ENCODE results near the gene PCDHA11. TPM values are rescaled to one million over a fixed set of nuclear protein-coding genes. Genes with fewer than 3 reads are reported as not detected.
"Not testable (repeated sequence)": the region's sequence is repeated elsewhere in the genome, so short reads cannot be mapped to it uniquely, and the experiment has no call there.

The PCDHA11 gene
- polyA plus RNA-seq, 1 experiment, result not detected

GRCh38 chr5:140835622-140836510 is 32.9 kb upstream of the PCDHA11 start:
- DNase-seq (ENCODE audit: low read depth, low spot score), result no peak
- H3K27me3 ChIP-seq (ENCODE audit: control insufficient read depth, insufficient read depth, low read length), result no peaks in the 10 kb centered on the region
- CTCF ChIA-PET, result no interaction called here
- H3K27ac ChIP-seq (ENCODE audit: low read depth, low read length), result no peak overlapping the region
- TF ChIP-seq CTCF (IDR thresholded peaks at IDR 0.05; ENCODE audit: low read depth, low read length), result no peak
- no peak overlapping the region for H3K4me3 ChIP-seq (ENCODE audit: low read depth, low read length)
- POLR2A ChIA-PET, result no interaction called here
- peaks cover 29% of the 10 kb centered on the region for H3K9me3 ChIP-seq (ENCODE audit: control insufficient read depth, insufficient read depth, low read length)

GRCh38 chr5:140840978-140841962 is 27.5 kb upstream of the PCDHA11 start, which contains the start of gene PCDHA8:
Gene PCDHA8, plus strand, starts transcription at chr5:140841187. Its CDS starts 135 bp downstream, at chr5:140841322.
- no peaks in the 10 kb centered on the region for H3K27me3 ChIP-seq (ENCODE audit: control insufficient read depth, insufficient read depth, low read length)
- ChIA-PET POLR2A (no interaction called here), CTCF (no interaction called here)
- no peak within 1 kb of the TSS for H3K4me3 ChIP-seq (ENCODE audit: low read depth, low read length)
- no peak for TF ChIP-seq CTCF (IDR thresholded peaks at IDR 0.05; ENCODE audit: low read depth, low read length)
- no peak within 1 kb of the TSS for H3K27ac ChIP-seq (ENCODE audit: low read depth, low read length)
- no peak for DNase-seq (ENCODE audit: low read depth, low spot score)
- peaks cover 36% of the 10 kb centered on the region for H3K9me3 ChIP-seq (ENCODE audit: control insufficient read depth, insufficient read depth, low read length)

- peaks cover 28% of the 10 kb centered on the region for H3K9me3 ChIP-seq (ENCODE audit: control insufficient read depth, insufficient read depth, low read length)
- ChIA-PET CTCF (no interaction called here), POLR2A (no interaction called here)
- H3K4me3 ChIP-seq (ENCODE audit: low read depth, low read length), result no peak overlapping the region
- TF ChIP-seq CTCF (IDR thresholded peaks at IDR 0.05; ENCODE audit: low read depth, low read length), result no peak
- H3K27me3 ChIP-seq (ENCODE audit: control insufficient read depth, insufficient read depth, low read length), result no peaks in the 10 kb centered on the region
- H3K27ac ChIP-seq (ENCODE audit: low read depth, low read length), result no peak overlapping the region
- no peak for DNase-seq (ENCODE audit: low read depth, low spot score)
These were observed 25.7 kb upstream of the PCDHA11 start for GRCh38 chr5:140842798-140843733.

- peaks cover 25% of the 10 kb centered on the region for H3K9me3 ChIP-seq (ENCODE audit: control insufficient read depth, insufficient read depth, low read length)
- POLR2A ChIA-PET; H3K27me3 ChIP-seq (ENCODE audit: control insufficient read depth, insufficient read depth, low read length); H3K27ac ChIP-seq (ENCODE audit: low read depth, low read length); DNase-seq (ENCODE audit: low read depth, low spot score); CTCF ChIA-PET; H3K4me3 ChIP-seq (ENCODE audit: low read depth, low read length): not testable (repeated sequence)
These were observed 20.3 kb upstream of the PCDHA11 start, which contains the start of gene PCDHA9 for GRCh38 chr5:140848139-140849102. Gene PCDHA9, plus strand, starts transcription at chr5:140848382. Its CDS starts 114 bp downstream, at chr5:140848496.

- H3K9me3 ChIP-seq (ENCODE audit: control insufficient read depth, insufficient read depth, low read length), result peaks cover 26% of the 10 kb centered on the region
- CTCF ChIA-PET, result not testable (repeated sequence)
These were observed 18.7 kb upstream of the PCDHA11 start for GRCh38 chr5:140849831-140850634.

More at GRCh38 chr5:140849831-140850634, 18.7 kb upstream of the PCDHA11 start:
- POLR2A ChIA-PET; H3K27ac ChIP-seq (ENCODE audit: low read depth, low read length); DNase-seq (ENCODE audit: low read depth, low spot score); H3K27me3 ChIP-seq (ENCODE audit: control insufficient read depth, insufficient read depth, low read length); H3K4me3 ChIP-seq (ENCODE audit: low read depth, low read length): not testable (repeated sequence)

Data from AG04450 (cell line).